OCI-LY1 (cell line): ENCODE data around the gene CTCFL.

Experiments used
- H2AFZ ChIP-seq: fragments of 200-600 bp; sonication (generic), shearing (Covaris generic); 2 replicates; pipeline ENCODE4 v1.6.0; 2014; ENCODE audit warnings: antibody characterized with exemption, mild to moderate bottlenecking, low read length
- H3F3A ChIP-seq: fragments of 200-600 bp; sonication (generic), shearing (Covaris generic); 2 replicates; pipeline ENCODE4 v1.6.0; 2014; ENCODE audit warnings: mild to moderate bottlenecking, antibody characterized with exemption, low read length, moderate library complexity; ENCODE audit not compliant: insufficient read depth
- H3K27ac ChIP-seq: fragments of 200-600 bp; sonication (generic); 2 replicates; pipeline ENCODE4 v1.5.1; 2014; ENCODE audit warnings: low read length, mixed run types, mild to moderate bottlenecking, low read depth; ENCODE audit not compliant: poor library complexity, severe bottlenecking
- H3K27me3 ChIP-seq: fragments of 200-600 bp; sonication (generic); 2 replicates; pipeline ENCODE4 v1.6.0; 2014; ENCODE audit warnings: antibody characterized with exemption, mild to moderate bottlenecking, low read length, moderate library complexity; ENCODE audit not compliant: insufficient read depth
- H3K36me3 ChIP-seq: fragments of 200-600 bp; sonication (generic); 2 replicates; pipeline ENCODE4 v1.6.1; 2014; ENCODE audit warnings: mild to moderate bottlenecking, antibody characterized with exemption, low read length, moderate library complexity, mixed read lengths; ENCODE audit not compliant: insufficient read depth
- H3K4me1 ChIP-seq: fragments of 200-600 bp; sonication (generic); 2 replicates; pipeline ENCODE4 v1.5.1; 2014; ENCODE audit warnings: mild to moderate bottlenecking, low read length, moderate library complexity; ENCODE audit not compliant: insufficient read depth, severe bottlenecking
- H3K4me2 ChIP-seq: fragments of 200-600 bp; sonication (generic), shearing (Covaris generic); 2 replicates; pipeline ENCODE4 v1.6.1; 2014; ENCODE audit warnings: low read length
- H3K4me3 ChIP-seq: fragments of 200-600 bp; sonication (generic); 2 replicates; pipeline ENCODE4 v1.5.1; 2014; ENCODE audit warnings: low read length, low read depth, mild to moderate bottlenecking, mixed read lengths; ENCODE audit not compliant: poor library complexity, severe bottlenecking
- H3K79me2 ChIP-seq: fragments of 200-600 bp; shearing (Covaris generic); 2 replicates; pipeline ENCODE4 v1.6.1; 2016; ENCODE audit warnings: mixed run types, low read length, mixed read lengths; ENCODE audit not compliant: insufficient read depth
- H3K9ac ChIP-seq: fragments of 200-600 bp; sonication (generic), shearing (Covaris generic); 2 replicates; pipeline ENCODE4 v1.6.1; 2014; ENCODE audit warnings: mild to moderate bottlenecking, low read length, mixed read lengths
- H3K9me2 ChIP-seq: fragments of 200-600 bp; sonication (generic), shearing (Covaris generic); 2 replicates; pipeline ENCODE4 v1.6.1; 2014; ENCODE audit warnings: low read depth, mild to moderate bottlenecking, low read length, mixed read lengths
- H3K9me3 ChIP-seq: fragments of 200-600 bp; shearing (Covaris generic); 2 replicates; pipeline ENCODE4 v1.6.1; 2014; ENCODE audit warnings: low read length, mixed read lengths
- H4K20me1 ChIP-seq: fragments of 200-600 bp; sonication (generic), shearing (Covaris generic); 2 replicates; pipeline ENCODE4 v1.6.0; 2016; ENCODE audit warnings: mild to moderate bottlenecking, low read length; ENCODE audit not compliant: insufficient read depth
- EZH2 ChIP-seq: fragments of 200-600 bp; sonication (generic), shearing (Covaris generic); IDR thresholded peaks from 2 replicates; pipeline ENCODE4 v1.8.0; 2017; ENCODE audit warnings: borderline replicate concordance, mixed run types, mild to moderate bottlenecking, antibody characterized with exemption, low read length, moderate library complexity, mixed read lengths
- TF ChIP-seq, protein P1 (sequence below): fragments of 200-600 bp; sonication (generic), shearing (Covaris generic); IDR thresholded peaks from 2 replicates; pipeline ENCODE4 v1.5.1; 2017; ENCODE audit warnings: mild to moderate bottlenecking, antibody characterized with exemption, low read length, moderate library complexity, mixed read lengths

The CTCFL gene

DNA sequence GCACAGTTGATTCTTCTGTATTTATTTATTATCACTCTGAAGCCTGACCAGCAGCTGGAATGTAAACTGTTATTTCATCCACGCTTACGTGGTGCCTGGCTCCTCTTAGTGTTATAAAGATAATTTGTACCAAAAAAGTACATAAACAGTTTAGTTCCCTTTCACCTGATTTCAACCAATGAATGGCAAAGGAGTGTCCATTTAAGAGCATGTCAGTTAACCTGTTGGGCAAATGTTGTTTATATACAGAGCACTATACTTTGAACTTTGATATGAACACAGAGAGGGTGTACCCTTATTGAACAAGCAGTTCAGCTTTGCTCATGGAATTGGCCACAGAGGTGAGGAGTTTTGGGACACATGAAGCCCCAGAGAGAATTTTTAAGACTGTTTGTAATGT lies 7.2 kb upstream of the CTCFL start:
- Histone ChIP-seq H3K27ac (no peak overlapping the region), H3K27me3 (no peaks in the 10 kb centered on the region; the same call in 1 of the 2 replicates), H3K9me3 (no peaks in the 10 kb centered on the region), H3F3A (no peaks in the 10 kb centered on the region), H3K4me2 (no peak overlapping the region), H3K4me1 (no peaks in the 10 kb centered on the region), H3K36me3 (no peaks in the 10 kb centered on the region), H3K79me2 (no peaks in the 10 kb centered on the region), H3K9me2 (no peaks in the 10 kb centered on the region), H3K4me3 (no peak overlapping the region), H2AFZ (no peak overlapping the region), H4K20me1 (no peaks in the 10 kb centered on the region), H3K9ac (no peak overlapping the region)
- TF ChIP-seq, protein P1, sequence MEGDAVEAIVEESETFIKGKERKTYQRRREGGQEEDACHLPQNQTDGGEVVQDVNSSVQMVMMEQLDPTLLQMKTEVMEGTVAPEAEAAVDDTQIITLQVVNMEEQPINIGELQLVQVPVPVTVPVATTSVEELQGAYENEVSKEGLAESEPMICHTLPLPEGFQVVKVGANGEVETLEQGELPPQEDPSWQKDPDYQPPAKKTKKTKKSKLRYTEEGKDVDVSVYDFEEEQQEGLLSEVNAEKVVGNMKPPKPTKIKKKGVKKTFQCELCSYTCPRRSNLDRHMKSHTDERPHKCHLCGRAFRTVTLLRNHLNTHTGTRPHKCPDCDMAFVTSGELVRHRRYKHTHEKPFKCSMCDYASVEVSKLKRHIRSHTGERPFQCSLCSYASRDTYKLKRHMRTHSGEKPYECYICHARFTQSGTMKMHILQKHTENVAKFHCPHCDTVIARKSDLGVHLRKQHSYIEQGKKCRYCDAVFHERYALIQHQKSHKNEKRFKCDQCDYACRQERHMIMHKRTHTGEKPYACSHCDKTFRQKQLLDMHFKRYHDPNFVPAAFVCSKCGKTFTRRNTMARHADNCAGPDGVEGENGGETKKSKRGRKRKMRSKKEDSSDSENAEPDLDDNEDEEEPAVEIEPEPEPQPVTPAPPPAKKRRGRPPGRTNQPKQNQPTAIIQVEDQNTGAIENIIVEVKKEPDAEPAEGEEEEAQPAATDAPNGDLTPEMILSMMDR, result no peak
- TF ChIP-seq EZH2, result no peak

DNA sequence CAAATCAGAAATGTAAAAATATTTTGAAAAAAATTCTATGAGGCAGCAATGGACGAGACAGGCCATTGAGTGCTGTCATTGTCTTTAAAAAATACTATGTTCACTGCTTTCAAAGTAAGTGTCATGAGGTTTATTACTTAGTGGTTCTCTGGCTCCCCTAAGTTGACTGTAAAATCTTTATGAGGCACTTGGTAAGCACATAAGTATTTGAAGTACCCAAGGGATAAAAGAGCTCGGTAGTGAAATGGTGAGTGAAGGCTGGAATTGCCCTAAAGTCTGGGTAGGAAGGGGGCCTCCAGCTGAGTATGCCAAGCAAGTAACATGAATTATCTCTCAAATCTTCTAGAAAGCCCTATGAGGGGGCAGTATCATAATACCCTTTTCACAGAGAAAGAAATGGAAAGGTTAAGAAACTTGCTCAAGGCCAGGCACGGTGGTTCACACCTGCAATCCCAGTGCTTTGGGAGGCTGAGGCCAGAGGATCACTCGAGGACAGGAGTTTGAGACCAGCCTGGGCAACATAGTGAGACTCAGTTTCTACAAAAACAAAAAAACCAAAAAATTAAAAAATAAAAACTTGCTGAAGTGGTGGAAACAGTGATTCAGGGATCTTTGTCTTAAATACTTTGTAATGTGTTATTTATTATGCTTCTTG lies 5.5 kb upstream of the CTCFL start:
- Histone ChIP-seq H3K4me3 (no peak overlapping the region), H3K27ac (no peak overlapping the region), H3K36me3 (no peaks in the 10 kb centered on the region), H3F3A (no peaks in the 10 kb centered on the region), H3K9ac (no peak overlapping the region), H3K79me2 (no peaks in the 10 kb centered on the region), H3K4me1 (no peaks in the 10 kb centered on the region), H3K9me2 (no peaks in the 10 kb centered on the region), H3K27me3 (no peaks in the 10 kb centered on the region; the same call in 1 of the 2 replicates), H3K4me2 (no peak overlapping the region), H3K9me3 (no peaks in the 10 kb centered on the region), H4K20me1 (no peaks in the 10 kb centered on the region), H2AFZ (no peak overlapping the region)
- no peak for TF ChIP-seq EZH2
- TF ChIP-seq, protein P1, result no peak

DNA sequence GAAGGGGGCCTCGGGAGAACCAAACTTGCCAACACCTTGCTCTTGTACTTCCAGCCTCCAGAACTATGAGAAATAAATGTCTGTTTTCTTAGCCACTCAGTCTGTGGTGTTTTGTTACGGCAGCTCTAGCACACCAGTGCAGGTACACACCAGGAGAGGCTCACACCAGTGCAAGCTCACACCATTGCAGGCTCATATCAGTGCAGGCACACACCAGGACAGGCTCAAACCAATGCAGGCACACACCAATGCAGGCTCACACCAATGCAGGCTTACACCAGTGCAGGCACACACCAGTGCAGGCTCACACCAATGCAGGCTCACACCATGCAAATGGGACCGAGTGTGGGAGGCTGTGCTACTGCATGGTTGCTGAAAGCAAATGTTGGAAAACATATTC lies 4.9 kb upstream of the CTCFL start:
- no peak overlapping the region for H3K9ac ChIP-seq
- no peaks in the 10 kb centered on the region for H4K20me1 ChIP-seq
- no peaks in the 10 kb centered on the region; the same call in 1 of the 2 replicates for H3K27me3 ChIP-seq
- H3K4me2 ChIP-seq, result no peak overlapping the region
- TF ChIP-seq, protein P1, result no peak
- no peak for TF ChIP-seq EZH2
- no peaks in the 10 kb centered on the region for H3F3A ChIP-seq
- no peaks in the 10 kb centered on the region for H3K4me1 ChIP-seq
- H3K4me3 ChIP-seq, result no peak overlapping the region
- no peaks in the 10 kb centered on the region for H3K36me3 ChIP-seq
- no peak overlapping the region for H2AFZ ChIP-seq
- no peaks in the 10 kb centered on the region for H3K79me2 ChIP-seq
- no peak overlapping the region for H3K27ac ChIP-seq
- no peaks in the 10 kb centered on the region for H3K9me3 ChIP-seq
- H3K9me2 ChIP-seq, result no peaks in the 10 kb centered on the region
